HG02840 (cell line): ENCODE data around the gene ZBTB16.

Experiments
- ATAC-seq: cut with Tn5 transposase; IDR thresholded peaks from one replicate; pipeline ENCODE4 v1.9.1; 2021; ENCODE audit warnings: mild to moderate bottlenecking, moderate library complexity, moderate number of reproducible peaks; ENCODE audit not compliant: unreplicated experiment, low FRiP score

Gene ZBTB16

GRCh38 chr11:114063149-114063828, 3.8 kb downstream of the ZBTB16 start:
- no peak for ATAC-seq

DNA sequence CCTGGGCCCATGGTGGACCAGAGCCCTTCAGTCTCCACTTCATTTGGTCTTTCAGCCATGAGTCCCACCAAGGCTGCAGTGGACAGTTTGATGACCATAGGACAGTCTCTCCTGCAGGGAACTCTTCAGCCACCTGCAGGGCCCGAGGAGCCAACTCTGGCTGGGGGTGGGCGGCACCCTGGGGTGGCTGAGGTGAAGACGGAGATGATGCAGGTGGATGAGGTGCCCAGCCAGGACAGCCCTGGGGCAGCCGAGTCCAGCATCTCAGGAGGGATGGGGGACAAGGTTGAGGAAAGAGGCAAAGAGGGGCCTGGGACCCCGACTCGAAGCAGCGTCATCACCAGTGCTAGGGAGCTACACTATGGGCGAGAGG, 4.3 kb downstream of the ZBTB16 start:
- ATAC-seq: no peak

- no peak for ATAC-seq
These were observed 4.7 kb downstream of the ZBTB16 start for GRCh38 chr11:114064216-114064615.

DNA sequence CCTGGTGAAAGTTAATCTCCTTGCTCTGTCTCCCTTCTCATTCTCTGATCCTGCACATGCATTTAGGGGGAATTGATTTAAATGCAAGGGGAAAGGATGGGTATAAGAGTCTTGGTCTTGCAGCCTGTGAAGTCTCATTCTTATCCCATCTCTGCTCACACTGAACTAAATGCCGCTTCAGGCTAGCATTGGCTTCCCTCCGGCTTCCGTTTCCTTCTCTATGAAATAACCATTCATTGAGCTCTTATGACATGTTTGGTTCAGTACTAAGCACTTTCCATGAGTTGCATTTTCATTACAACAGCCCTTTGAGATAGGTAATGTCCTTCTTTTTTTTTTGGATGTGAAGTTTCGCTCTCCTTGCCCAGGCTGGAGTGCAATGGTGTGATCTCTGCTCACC, 5.6 kb downstream of the ZBTB16 start:
- no peak for ATAC-seq

- no peak for ATAC-seq
These were observed 6.6 kb downstream of the ZBTB16 start for GRCh38 chr11:114066046-114066648.

- ATAC-seq: no peak
These were observed 8.8 kb downstream of the ZBTB16 start for GRCh38 chr11:114068327-114068726.

DNA sequence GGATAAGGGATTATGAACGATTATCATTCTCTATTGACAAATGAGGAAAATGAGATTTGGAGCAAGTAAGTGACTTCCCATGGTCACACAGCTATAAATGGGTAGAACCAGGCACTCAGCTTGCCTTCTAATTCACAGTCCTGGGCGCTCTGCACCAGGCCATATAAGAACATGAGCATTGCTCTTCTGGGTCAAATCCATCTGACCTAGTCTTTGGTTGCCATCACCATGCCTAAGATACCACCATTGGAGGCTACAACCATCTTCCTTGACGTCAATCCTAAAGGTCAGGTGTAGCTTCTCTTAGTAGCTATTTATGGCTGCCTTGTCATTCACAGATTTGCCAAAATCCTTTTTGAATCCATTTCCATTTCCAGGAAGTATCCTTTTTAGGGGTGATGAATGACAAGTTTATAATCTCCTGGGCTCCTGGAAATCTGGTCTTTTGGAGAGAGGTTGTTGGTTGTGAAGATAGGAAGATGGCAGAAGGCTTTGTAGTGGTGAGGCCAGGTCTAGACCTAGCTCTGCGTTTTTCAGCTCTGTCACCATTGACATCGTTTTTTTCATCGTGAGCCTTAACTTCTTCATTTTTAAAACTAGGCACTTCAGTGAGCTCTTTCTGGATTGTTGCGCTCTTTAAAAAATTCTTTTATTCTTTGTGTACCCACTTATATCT, 11.1 kb downstream of the ZBTB16 start:
- ATAC-seq: no peak

DNA sequence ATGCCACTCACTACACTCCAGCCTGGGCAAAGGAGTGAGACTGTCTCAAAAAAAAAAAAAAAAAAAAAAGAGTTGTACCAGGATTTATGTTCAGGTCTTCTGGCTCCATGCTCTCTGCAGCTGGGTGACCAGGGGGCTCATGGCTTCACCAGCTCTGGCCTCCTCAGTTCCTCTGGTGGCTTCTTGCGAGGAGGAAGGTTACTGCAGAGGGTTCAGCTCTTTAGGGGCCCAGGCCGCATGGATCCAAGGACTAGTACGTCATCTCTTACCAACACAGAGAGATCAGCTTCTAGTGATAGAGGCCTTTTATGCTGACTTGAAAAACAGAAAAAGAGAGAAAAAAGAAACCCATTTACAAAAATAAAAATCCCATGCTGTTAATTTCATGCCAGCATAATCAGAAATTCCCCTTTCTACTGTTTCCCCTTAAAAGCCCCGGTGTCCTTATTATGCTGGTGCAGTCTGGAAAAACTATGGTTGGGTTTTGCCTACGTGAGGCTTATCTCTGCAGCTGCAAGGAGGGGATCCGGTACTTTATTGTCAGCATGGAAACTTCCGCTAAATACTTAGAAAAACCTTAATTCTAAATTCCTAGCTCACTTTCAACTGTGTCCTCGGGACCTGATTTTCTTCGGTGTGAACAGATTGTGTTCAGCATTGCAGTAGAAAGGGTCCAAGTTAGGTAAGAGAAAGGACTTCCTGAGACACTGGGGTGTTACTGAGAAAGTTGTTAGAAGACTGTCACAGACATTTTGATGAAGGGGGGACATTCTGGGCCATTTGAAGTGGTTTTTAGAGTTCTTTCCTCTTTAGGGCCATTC, 13.7 kb downstream of the ZBTB16 start:
- no peak for ATAC-seq

- no peak for ATAC-seq
These were observed 14.4 kb downstream of the ZBTB16 start for GRCh38 chr11:114073828-114074381.

DNA sequence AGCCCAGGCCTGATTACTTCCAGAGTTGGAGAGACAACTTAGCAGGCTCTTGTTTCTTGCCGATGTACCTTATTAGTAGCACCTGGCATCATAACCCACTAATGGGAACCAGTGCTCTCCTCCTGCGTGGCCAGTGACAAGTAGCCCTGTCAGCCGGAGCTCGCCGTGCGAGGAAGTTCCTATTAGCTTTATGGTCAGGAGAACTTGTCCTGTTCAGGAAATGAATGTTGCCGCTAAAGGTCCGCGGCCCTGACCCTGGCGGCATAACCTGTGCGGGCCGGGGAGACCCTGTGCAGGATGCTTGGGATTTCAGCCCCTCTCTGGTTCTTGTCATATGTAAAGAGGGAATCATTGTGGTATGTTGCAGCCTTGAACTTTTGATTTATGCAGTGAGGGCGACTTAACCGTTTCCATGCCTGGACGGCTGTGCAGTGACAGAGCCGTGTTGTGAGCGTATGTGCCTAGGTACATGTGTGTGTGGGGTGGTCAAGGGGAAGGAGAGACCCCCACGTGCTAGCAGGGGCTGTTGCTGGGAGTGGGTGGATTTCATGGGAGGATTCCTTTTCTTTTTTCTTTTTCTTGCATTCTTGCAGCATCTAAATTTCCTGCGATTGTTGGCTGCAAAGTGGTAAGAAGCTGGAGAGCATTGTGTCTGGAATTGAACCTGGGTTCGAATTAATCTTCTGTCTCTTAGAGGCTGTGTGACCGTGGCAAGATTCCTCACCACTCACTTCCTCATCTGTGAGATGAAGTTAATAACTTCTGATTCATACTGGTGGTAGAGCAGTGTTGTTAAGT, 15.2 kb downstream of the ZBTB16 start:
- no peak for ATAC-seq

- ATAC-seq: no peak
These were observed 15.8 kb downstream of the ZBTB16 start for GRCh38 chr11:114075344-114075610.

DNA sequence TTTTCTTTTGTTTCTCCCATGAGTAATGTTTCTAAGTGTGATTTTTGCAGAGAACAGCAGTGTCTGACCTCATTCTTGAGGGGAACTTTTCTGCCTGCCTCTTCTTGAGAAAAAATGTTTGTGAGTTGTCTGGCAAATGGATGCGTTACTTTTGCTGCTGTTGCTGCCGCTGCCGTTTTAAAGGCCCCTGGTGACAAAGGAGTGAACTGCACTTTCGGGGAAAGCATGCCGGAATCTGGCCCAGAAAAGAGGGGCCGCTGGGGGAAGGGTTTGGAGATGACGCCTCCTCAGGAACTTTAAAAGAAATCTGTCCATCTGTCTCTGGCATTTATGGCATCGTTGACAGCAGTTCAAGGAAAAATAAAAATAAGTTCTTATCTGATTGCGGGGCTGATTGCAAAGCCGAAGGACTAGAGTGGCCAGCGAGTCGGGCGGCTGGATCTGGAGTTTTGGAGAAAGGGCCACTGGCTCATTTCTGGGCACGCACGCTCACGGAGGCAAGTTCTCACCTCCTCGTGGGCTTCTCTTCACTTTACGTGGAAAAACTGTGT, 16.5 kb downstream of the ZBTB16 start:
- ATAC-seq: no peak

GRCh38 chr11:114076921-114077331, 17.4 kb downstream of the ZBTB16 start:
- no peak for ATAC-seq

DNA sequence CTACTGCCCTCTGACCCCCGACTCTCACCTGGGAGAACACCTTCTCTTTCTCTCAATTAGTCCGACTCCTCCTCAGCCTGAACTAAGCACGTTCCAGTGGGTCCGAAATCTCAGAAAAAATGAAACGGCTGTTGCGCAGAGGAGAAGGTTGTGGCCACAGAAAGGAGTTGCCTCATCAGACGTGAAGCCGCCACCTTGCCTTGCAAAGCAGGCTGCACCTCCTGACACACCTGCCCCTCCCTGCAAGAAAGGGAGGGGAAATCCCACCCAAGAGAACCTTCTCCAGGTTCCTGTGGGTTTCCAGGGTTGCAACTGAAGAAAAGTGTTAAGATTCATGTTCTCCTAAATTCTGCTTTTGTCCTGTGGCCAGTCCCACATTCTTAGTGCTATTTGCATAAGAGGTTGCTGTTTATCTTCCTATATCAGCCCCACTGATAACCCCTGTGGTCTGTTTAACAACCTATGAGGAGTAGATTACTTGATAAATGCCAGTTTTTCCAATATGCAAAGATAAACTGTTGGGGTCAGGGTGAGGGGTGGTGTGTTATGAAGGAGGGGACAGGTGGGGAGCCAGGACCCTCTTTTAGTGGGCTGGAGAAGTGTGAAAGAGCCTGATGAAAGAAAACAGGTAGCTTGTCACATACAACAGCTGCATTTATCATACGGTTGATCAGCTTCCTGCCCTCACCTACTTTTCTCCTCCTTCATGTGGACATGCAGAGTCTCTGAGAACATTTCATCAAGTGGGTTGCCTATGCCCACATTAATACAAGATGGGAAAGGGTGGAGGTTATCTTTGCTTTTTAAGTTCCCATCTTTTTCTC, 18.2 kb downstream of the ZBTB16 start:
- ATAC-seq: no peak

DNA sequence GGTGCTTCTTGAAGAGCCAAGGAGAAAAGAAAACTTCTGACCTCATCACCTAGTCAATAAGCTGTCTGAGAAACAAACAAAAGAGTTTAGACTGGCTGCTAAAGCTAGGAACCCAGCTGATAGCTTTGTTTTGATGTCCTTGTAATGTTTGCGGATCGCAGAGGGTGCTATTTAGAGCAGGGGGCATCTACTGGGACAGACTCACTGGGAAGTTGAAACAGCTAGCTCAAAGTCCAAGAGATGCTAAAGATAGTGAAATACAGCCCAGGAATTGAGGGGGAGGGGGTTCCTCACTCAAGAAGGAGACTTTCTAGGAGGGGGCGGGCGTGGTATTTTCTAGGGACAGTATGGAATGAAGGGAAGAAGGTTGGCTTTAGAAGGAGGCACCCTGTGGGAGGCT, 18.9 kb downstream of the ZBTB16 start:
- no peak for ATAC-seq

GRCh38 chr11:114079511-114080065, 20.1 kb downstream of the ZBTB16 start:
- ATAC-seq: no peak

DNA sequence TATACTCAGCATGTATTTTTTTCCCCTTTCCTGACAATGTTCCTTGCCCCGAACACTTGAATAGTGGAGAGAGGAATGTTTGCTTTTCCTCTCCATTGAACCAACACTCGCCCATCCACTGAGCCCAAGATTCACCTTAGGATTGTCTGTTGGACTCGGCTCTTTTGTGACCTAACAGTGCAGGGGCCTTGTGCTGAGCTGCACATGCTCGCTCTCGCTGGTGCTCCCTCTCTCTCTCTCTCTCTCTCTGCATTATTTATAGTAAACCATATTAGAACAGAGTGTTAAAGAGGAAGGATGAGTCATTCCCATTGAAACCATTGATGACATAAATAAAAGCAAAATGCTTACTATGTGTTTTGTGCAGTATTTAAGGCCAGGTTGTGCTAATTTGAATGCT, 20.7 kb downstream of the ZBTB16 start:
- ATAC-seq: no peak

DNA sequence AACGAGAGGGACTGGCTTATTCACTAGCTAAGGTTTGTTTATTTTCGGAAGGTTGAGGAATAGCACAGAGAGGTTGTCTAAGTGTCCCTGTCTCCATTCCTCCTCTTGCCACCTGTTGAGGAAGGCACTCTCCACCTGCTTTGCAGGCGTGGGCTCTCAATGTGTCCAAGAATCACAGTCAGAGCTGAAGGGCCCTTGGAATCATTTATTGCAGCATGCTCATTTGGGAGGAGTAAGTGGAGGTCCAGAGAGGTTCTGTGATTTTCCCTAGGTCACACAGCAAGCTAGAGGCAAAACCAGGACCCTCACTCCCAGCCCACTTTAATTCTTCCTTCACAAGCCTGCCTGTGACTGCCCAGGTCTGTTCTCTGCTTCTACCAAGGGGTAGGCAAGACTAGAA, 21.3 kb downstream of the ZBTB16 start:
- no peak for ATAC-seq
